ENCODE results near the gene CDH24. TPM values are rescaled to one million over a fixed set of nuclear protein-coding genes. Genes with fewer than 3 reads are reported as not detected.

CDH24 gene
- total and polyA plus RNA-seq, 2 donors, result 2.8 to 7.0 TPM

DNA sequence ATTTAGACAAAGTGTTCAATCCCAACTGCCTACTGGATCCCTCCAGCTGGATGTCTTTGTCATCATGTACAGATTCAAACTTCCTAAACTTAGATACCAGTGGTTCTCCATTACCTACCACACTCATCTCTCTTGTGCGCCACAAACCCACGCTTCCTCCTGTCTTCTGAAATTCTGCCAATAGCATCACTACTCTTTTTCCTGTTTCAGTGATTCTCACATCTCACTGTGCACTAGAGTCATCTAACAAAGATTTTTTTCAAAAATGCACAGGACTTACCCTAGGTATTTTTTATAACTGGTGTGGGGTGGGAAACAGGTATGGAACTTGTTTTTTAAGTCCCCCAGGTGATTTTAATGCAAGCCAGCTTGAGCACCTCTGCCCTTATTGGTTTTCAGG lies 28.5 kb downstream of the CDH24 start:
- H3K4me1 ChIP-seq (ENCODE audit: control insufficient read depth in 2 of 2, insufficient read depth in 2 of 2, low read length in 2 of 2), result peaks cover 8 to 15% of the 10 kb centered on the region in 2 donors
- WGBS, result 63% methylated on average over 2 of the region's 2 CpGs
- H3K4me3 ChIP-seq (ENCODE audit: low read length in 2 of 2), result no peak overlapping the region
- H3K9me3 ChIP-seq (ENCODE audit: control insufficient read depth in 2 of 2, insufficient read depth in 1 of 2, low read length in 1 of 2), result no peaks in the 10 kb centered on the region
- H3K27ac ChIP-seq (ENCODE audit: low read depth in 1 of 2, low read length in 1 of 2), result peak overlapping the region; percentile 62 to 71
- peak in 1 of 9 donors; percentile 63 for DNase-seq (ENCODE audit: low read depth in 6 of 9, low spot score in 9 of 9)
- H3K36me3 ChIP-seq (ENCODE audit: control insufficient read depth in 2 of 2, insufficient read depth in 2 of 2, low read length in 1 of 2), result peaks cover 39 to 68% of the 10 kb centered on the region in 2 donors
- H3K27me3 ChIP-seq (ENCODE audit: control insufficient read depth in 2 of 2, insufficient read depth in 1 of 2, low read length in 1 of 2), result no peaks in the 10 kb centered on the region

DNA sequence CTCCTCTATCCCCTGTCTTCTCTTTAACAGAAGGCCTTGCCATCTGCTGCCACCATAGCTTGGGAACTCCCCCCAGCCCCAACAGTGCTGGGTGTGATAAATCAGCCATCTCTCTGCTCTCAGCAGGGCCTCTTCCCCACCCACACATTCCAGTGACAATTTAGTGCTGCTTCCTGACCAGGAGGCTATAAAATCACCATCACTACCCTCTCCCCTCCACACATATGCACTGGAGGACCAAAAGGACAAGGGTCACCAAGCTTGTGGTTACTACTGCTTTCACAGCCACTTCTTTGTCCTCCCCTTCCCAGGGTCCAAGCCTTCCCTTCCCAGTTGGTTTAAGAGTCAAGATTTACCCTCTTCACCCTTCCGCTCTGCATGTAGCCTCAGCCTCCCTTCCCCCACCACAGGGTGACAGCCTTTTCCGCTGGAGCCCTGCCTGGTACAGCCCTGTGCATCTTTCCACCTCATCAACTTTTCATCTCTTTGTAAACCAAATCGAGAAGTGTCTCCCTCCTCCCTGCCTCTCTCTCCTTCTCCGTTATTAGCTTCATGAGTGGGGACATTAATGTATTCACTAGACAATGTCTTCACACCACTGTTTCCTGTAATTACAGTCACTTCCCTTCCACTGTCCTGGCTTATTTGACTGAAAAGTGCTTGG lies 32.0 kb downstream of the CDH24 start:
- Histone ChIP-seq H3K27me3 (ENCODE audit: control insufficient read depth in 2 of 2, insufficient read depth in 1 of 2, low read length in 1 of 2) (no peaks in the 10 kb centered on the region), H3K9me3 (ENCODE audit: control insufficient read depth in 2 of 2, insufficient read depth in 1 of 2, low read length in 1 of 2) (no peaks in the 10 kb centered on the region), H3K4me1 (ENCODE audit: control insufficient read depth in 2 of 2, insufficient read depth in 2 of 2, low read length in 2 of 2) (peaks cover 0 to 16% of the 10 kb centered on the region in 2 donors), H3K27ac (ENCODE audit: low read depth in 1 of 2, low read length in 1 of 2) (no peak overlapping the region), H3K36me3 (ENCODE audit: control insufficient read depth in 2 of 2, insufficient read depth in 2 of 2, low read length in 1 of 2) (peaks cover 18 to 36% of the 10 kb centered on the region in 2 donors), H3K4me3 (ENCODE audit: low read length in 2 of 2) (no peak overlapping the region)
- WGBS, result 91% methylated on average over 4 of the region's 4 CpGs
- no peak for DNase-seq (ENCODE audit: low read depth in 6 of 9, low spot score in 9 of 9)

DNA sequence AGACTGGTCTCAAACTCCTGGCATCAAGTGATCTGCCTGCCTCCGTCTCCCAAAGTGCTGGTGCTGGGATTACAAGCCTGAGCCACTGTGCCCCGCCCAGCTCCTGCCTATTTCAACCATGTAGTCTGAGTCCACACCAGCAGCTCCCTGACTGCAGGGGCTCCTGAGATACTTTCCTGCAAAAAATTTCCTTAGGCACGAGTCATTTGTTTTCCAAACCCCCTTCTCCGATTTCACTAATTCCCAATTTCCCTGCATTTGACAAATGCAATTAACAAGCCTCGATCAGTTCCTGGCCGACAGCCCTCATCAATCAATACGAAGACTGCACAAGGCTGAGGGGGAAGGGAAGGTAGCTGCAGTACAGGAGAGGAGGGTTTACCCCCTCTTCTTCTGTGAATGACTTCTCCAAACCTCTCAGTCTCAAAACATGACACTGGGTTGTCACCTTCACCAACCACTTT lies 32.7 kb downstream of the CDH24 start:
- Histone ChIP-seq H3K27me3 (ENCODE audit: control insufficient read depth in 2 of 2, insufficient read depth in 1 of 2, low read length in 1 of 2) (no peaks in the 10 kb centered on the region), H3K4me3 (ENCODE audit: low read length in 2 of 2) (no peak overlapping the region), H3K9me3 (ENCODE audit: control insufficient read depth in 2 of 2, insufficient read depth in 1 of 2, low read length in 1 of 2) (no peaks in the 10 kb centered on the region), H3K4me1 (ENCODE audit: control insufficient read depth in 2 of 2, insufficient read depth in 2 of 2, low read length in 2 of 2) (peaks cover 0 to 22% of the 10 kb centered on the region in 2 donors), H3K36me3 (ENCODE audit: control insufficient read depth in 2 of 2, insufficient read depth in 2 of 2, low read length in 1 of 2) (peaks cover 18 to 36% of the 10 kb centered on the region in 2 donors), H3K27ac (ENCODE audit: low read depth in 1 of 2, low read length in 1 of 2) (no peak overlapping the region)
- no peak for DNase-seq (ENCODE audit: low read depth in 6 of 9, low spot score in 9 of 9)
- 89% methylated on average over 7 of the region's 7 CpGs for WGBS

DNA sequence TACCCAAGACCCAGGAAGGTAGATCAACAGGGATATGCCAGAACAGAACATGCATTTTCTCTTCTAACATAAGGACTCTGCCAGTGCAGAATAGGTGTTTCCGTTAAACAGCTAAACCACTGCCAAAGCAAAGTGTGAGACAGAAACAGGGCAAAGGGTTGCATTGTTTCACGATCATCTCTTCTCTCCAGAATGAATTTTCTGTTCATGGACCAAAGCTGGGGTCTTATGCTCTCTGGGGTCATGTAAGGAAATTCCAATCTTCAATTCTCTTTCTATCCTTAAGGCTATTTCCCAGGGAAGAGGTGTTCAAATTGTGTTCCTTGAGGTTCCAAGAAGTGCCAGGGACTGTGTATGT lies 33.5 kb downstream of the CDH24 start:
- H3K36me3 ChIP-seq (ENCODE audit: control insufficient read depth in 2 of 2, insufficient read depth in 2 of 2, low read length in 1 of 2), result peaks cover 18 to 30% of the 10 kb centered on the region in 2 donors
- H3K27me3 ChIP-seq (ENCODE audit: control insufficient read depth in 2 of 2, insufficient read depth in 1 of 2, low read length in 1 of 2), result no peaks in the 10 kb centered on the region
- no peak for DNase-seq (ENCODE audit: low read depth in 6 of 9, low spot score in 9 of 9)
- H3K9me3 ChIP-seq (ENCODE audit: control insufficient read depth in 2 of 2, insufficient read depth in 1 of 2, low read length in 1 of 2), result no peaks in the 10 kb centered on the region
- peak overlapping the region in 1 of 2 donors; percentile 12 for H3K27ac ChIP-seq (ENCODE audit: low read depth in 1 of 2, low read length in 1 of 2)
- WGBS, result 96% methylated on average over 2 of the region's 2 CpGs
- peaks cover 0 to 19% of the 10 kb centered on the region in 2 donors for H3K4me1 ChIP-seq (ENCODE audit: control insufficient read depth in 2 of 2, insufficient read depth in 2 of 2, low read length in 2 of 2)
- H3K4me3 ChIP-seq (ENCODE audit: low read length in 2 of 2), result no peak overlapping the region

DNA sequence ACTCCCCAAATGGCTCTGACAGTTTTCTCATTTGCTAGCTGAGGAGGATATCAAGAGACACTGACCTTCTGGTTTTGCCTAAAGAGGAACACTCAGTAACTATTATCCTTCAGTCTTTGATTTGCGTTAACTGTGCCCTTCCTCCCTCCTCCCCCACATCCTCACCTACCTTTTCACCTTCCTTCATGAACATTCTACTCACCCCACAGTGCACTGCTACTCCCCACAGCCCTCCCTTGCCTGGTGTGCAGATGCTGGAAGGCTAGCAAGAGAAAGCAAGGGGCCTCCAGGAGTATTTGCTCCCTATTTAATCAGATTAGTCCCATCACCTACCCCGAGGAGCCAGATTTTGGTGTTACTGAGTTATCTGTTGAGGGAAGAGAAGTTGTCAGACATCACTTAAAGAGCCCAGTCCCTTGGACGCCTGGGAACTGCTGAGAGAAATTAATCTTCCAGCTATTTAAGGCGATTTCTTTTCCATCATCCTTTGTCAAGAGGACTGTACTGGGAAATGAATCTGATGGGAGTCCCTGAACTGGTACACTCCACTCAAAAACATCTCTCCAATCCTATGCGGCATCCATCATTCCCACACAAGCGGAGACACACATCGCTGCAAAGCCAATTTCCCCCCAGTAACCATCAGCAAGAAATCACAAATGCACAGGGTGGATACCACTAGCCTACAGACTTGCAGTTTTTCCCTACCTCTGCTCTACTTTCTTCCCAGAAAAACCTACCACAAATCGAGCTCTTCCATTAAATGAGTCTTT lies 34.1 kb downstream of the CDH24 start:
- DNase-seq (ENCODE audit: low read depth in 6 of 9, low spot score in 9 of 9), result peak in 1 of 9 donors; percentile 39
- peak overlapping the region in 1 of 2 donors; percentile 54 for H3K27ac ChIP-seq (ENCODE audit: low read depth in 1 of 2, low read length in 1 of 2)
- H3K36me3 ChIP-seq (ENCODE audit: control insufficient read depth in 2 of 2, insufficient read depth in 2 of 2, low read length in 1 of 2), result peaks cover 18 to 25% of the 10 kb centered on the region in 2 donors
- no peak overlapping the region for H3K4me3 ChIP-seq (ENCODE audit: low read length in 2 of 2)
- WGBS, result 93% methylated on average over 8 of the region's 8 CpGs
- H3K9me3 ChIP-seq (ENCODE audit: control insufficient read depth in 2 of 2, insufficient read depth in 1 of 2, low read length in 1 of 2), result no peaks in the 10 kb centered on the region
- H3K27me3 ChIP-seq (ENCODE audit: control insufficient read depth in 2 of 2, insufficient read depth in 1 of 2, low read length in 1 of 2), result no peaks in the 10 kb centered on the region
- H3K4me1 ChIP-seq (ENCODE audit: control insufficient read depth in 2 of 2, insufficient read depth in 2 of 2, low read length in 2 of 2), result peaks cover 0 to 17% of the 10 kb centered on the region in 2 donors

DNA sequence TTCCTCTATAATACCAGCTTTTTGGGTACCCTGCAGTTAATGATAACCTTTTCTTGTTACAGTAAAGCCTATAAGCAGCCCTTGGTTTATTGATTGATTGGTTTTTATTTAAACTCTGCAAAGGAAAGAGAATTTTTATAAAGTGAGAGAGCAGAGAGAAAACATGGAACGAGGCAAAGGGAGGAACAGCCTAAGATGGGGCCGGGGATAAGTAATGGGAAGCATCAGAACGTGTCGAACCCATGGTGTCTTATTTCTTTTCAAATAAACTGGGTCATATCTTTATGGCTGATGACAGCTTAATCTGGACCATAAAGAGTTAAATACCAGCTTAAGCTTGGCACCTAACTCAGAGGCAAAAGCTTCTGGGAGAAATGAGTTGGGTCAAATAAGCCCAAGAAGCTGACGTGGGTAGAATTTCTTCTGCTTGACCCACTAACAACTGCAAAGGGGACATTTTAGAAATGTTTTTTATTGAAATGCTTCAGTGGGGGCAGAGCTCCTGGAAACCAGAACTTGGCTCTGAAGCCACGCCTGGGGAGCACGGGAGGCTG lies 35.4 kb downstream of the CDH24 start:
- no peak overlapping the region for H3K27ac ChIP-seq (ENCODE audit: low read depth in 1 of 2, low read length in 1 of 2)
- H3K4me1 ChIP-seq (ENCODE audit: control insufficient read depth in 2 of 2, insufficient read depth in 2 of 2, low read length in 2 of 2), result peaks cover 0 to 17% of the 10 kb centered on the region in 2 donors

DNA sequence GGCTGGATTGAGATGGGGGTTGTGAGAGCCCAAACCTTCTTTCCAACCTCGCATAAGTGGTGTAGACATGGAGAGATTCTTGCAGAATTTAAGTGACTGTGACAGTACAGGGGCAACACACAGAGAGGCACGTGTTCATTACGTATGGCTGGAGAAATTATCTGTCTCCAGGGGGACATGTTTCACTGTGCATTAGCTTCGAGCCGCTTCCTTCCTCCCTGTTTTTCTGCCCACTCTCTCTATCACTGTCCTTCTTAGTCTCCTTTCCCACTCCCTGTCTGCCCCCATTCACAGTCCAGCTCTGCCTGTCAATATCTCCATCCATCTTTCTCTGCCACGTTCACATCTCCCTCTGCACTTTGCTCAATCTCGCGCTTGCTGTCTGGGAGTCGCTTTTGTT lies 35.9 kb downstream of the CDH24 start:
- Histone ChIP-seq H3K36me3 (ENCODE audit: control insufficient read depth in 2 of 2, insufficient read depth in 2 of 2, low read length in 1 of 2) (peaks cover 13 to 19% of the 10 kb centered on the region in 2 donors), H3K4me3 (ENCODE audit: low read length in 2 of 2) (no peak overlapping the region), H3K4me1 (ENCODE audit: control insufficient read depth in 2 of 2, insufficient read depth in 2 of 2, low read length in 2 of 2) (peaks cover 0 to 17% of the 10 kb centered on the region in 2 donors), H3K27me3 (ENCODE audit: control insufficient read depth in 2 of 2, insufficient read depth in 1 of 2, low read length in 1 of 2) (no peaks in the 10 kb centered on the region), H3K27ac (ENCODE audit: low read depth in 1 of 2, low read length in 1 of 2) (no peak overlapping the region), H3K9me3 (ENCODE audit: control insufficient read depth in 2 of 2, insufficient read depth in 1 of 2, low read length in 1 of 2) (no peaks in the 10 kb centered on the region)
- no peak for DNase-seq (ENCODE audit: low read depth in 6 of 9, low spot score in 9 of 9)
- WGBS, result 94% methylated on average over 9 of the region's 9 CpGs

More for the DNA sequence above, 35.4 kb downstream of the CDH24 start:
- no peak for DNase-seq (ENCODE audit: low read depth in 6 of 9, low spot score in 9 of 9)
- 92% methylated on average over 7 of the region's 7 CpGs for WGBS
- no peaks in the 10 kb centered on the region for H3K27me3 ChIP-seq (ENCODE audit: control insufficient read depth in 2 of 2, insufficient read depth in 1 of 2, low read length in 1 of 2)
- peaks cover 13 to 19% of the 10 kb centered on the region in 2 donors for H3K36me3 ChIP-seq (ENCODE audit: control insufficient read depth in 2 of 2, insufficient read depth in 2 of 2, low read length in 1 of 2)
- H3K4me3 ChIP-seq (ENCODE audit: low read length in 2 of 2), result no peak overlapping the region
- H3K9me3 ChIP-seq (ENCODE audit: control insufficient read depth in 2 of 2, insufficient read depth in 1 of 2, low read length in 1 of 2), result no peaks in the 10 kb centered on the region

DNA sequence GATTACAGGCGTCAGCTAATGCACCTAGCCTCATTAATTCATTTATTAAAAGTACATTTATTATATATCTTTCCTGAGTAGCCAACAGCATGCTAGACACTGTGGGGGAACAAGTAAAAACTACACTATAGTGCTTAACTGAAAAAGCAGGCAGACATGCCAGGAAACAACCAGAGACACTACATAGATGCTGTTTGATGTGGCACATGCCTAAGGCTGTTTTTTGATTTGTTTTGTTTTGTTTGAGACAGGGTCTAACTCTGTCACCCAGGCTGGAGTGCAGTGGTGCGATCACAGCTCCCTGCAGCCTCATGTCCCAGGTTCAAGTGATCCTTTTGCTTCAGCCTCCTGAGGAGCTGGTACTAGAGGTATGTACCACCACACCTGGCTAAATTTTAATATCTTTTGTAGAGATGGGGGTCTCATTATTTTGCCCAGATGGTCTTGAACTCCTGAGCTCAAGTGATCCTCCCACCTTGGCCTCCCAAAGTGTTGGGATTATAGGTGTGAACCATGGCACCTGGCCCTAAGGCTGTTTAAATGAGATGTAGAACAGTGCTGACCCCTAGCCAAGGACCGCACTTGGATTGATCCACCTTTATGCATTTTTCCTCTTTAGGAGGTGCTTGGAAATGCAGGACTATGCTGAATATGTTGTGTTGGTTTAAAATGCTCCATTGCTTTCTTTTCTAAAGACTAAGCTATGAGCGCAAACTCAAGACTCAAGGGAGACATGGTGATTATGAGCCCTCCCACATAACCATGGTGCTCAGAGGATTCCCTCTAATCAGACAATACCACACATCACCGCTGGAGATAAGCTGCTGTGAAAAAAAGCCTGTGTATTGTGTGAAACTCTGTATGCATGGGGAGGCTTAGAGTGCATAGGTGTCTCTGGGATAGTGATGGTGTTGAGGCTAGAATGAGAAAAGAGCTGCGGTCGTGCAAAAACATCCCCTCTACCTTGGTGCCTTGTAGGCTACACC lies 36.9 kb downstream of the CDH24 start:
- H3K27ac ChIP-seq (ENCODE audit: low read depth in 1 of 2, low read length in 1 of 2), result peak overlapping the region in 1 of 2 donors; percentile 81
- peaks cover 5 to 10% of the 10 kb centered on the region in 2 donors for H3K36me3 ChIP-seq (ENCODE audit: control insufficient read depth in 2 of 2, insufficient read depth in 2 of 2, low read length in 1 of 2)
- H3K4me1 ChIP-seq (ENCODE audit: control insufficient read depth in 2 of 2, insufficient read depth in 2 of 2, low read length in 2 of 2), result peaks cover 0 to 17% of the 10 kb centered on the region in 2 donors
- peak in 2 of 9 donors; percentile 36 to 69 for DNase-seq (ENCODE audit: low read depth in 6 of 9, low spot score in 9 of 9)
- no peaks in the 10 kb centered on the region for H3K9me3 ChIP-seq (ENCODE audit: control insufficient read depth in 2 of 2, insufficient read depth in 1 of 2, low read length in 1 of 2)
- H3K4me3 ChIP-seq (ENCODE audit: low read length in 2 of 2), result peak overlapping the region in 1 of 2 donors; percentile 17
- no peaks in the 10 kb centered on the region for H3K27me3 ChIP-seq (ENCODE audit: control insufficient read depth in 2 of 2, insufficient read depth in 1 of 2, low read length in 1 of 2)
- WGBS, result 88% methylated on average over 7 of the region's 7 CpGs

Measured in thymus (tissue), 11 donors.